VCaP (cell line): Measurements from ENCODE around the gene HAPLN3.

Source experiments
- H3K27ac ChIP-seq: fragments of 450-650 bp; 2 replicates; pipeline ENCODE4 v1.5.1; 2017
- TF ChIP-seq, protein P1 (sequence below): fragments of 450-650 bp; conservative IDR thresholded peaks from 2 replicates; pipeline ENCODE4 v1.5.1; 2017; ENCODE audit warnings: mild to moderate bottlenecking, moderate library complexity

Gene HAPLN3

DNA sequence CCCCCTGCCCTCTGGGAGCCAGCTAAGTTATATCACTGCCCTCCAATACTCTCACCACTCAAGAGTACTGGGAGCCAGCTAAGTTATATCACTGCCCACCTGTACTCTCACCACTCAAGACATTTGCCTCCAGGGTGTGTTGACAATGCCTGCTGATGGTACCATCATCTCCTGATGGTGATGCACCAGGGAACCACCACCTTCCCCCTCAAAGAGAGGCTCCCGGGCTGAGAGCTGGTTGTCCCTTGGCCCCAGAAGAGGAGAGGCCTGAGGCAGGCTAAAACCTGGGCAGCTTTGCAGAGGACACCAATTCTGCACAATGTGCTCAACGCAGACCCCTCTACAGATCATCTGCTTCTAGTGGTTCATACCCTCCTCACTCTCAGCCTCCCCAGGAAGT lies 7.5 kb upstream of the HAPLN3 start:
- no peak overlapping the region for H3K27ac ChIP-seq
- TF ChIP-seq, protein P1, sequence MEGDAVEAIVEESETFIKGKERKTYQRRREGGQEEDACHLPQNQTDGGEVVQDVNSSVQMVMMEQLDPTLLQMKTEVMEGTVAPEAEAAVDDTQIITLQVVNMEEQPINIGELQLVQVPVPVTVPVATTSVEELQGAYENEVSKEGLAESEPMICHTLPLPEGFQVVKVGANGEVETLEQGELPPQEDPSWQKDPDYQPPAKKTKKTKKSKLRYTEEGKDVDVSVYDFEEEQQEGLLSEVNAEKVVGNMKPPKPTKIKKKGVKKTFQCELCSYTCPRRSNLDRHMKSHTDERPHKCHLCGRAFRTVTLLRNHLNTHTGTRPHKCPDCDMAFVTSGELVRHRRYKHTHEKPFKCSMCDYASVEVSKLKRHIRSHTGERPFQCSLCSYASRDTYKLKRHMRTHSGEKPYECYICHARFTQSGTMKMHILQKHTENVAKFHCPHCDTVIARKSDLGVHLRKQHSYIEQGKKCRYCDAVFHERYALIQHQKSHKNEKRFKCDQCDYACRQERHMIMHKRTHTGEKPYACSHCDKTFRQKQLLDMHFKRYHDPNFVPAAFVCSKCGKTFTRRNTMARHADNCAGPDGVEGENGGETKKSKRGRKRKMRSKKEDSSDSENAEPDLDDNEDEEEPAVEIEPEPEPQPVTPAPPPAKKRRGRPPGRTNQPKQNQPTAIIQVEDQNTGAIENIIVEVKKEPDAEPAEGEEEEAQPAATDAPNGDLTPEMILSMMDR = no peak

DNA sequence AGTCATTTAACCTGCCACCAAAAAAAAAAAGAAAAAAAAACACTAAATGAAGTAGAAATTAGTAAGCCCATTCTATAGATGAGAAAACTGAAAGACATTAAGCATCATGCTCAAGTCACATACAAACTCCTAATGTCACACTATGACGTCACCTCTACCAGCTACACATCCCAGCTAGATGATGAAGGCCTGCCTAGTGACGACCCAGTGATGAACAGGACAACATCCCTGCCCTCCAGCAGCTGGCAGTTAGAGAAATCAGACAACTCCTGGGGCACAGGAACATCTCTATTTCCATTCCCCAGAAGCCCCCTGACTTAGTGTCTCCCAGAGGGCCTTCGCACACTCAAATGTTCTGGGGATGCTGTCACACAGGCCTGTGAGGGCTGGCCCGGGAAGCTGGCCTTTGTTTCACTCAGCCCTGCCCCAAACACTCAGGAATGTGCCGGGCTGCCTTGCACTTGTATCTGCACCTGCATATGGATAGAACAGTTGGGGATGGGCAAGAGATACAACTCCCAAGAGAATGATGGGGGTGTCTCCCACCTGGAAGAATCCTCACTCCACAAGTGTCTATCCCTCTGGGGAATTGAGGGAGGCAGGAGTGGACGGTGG lies 7.0 kb upstream of the HAPLN3 start:
- TF ChIP-seq, protein P1 = no peak
- H3K27ac ChIP-seq = no peak overlapping the region

DNA sequence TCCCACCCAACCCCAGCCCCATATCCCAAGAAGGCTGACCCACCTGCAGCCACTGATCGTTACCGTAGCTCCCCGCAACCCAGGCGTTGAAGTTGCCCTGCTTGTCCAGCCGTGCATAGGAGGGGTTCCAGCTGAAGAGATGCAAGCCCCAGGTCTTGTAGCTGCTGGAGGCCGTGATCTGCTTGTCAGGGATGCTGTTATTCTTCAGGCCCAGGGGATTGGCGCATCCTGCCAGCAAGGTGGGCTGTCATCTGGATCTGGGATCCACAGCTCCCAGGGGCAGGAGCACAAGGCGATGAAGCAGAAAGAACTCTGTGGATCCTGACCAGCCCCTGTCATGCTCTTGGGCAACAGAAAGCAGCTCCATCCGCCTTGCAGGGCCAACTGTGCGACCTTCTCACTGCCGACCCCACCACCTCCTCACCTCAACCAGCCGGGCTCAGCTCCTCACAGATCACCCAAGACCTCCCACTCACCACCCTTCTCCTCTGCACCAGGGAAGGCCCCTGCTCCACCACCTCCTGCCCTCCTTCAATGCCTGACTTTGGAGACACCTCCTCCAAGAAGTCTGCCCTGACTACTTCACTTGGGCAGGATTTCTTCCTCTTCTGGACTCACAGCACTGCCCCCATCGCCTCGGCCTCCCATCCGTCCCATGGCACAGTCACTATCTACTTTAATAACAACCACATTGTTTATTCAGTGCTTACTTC lies 6.3 kb upstream of the HAPLN3 start:
- no peak overlapping the region for H3K27ac ChIP-seq
- TF ChIP-seq, protein P1 = no peak

DNA sequence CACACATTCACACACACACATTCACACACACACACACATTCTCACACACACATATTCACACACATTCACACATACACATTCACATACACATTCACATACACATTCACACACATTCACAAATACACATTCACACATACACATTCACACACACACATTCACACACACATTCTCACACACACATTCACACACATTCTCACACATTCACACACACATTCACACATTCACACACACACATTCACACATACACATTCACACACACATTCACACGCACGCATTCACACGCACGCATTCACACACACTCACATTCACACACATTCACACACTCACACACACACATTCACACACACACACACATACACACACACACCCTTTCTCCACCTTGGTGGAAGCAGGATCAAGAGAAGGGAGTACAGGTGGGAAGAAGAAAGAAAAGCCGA lies 5.7 kb upstream of the HAPLN3 start:
- H3K27ac ChIP-seq = no peak overlapping the region
- TF ChIP-seq, protein P1 = no peak

DNA sequence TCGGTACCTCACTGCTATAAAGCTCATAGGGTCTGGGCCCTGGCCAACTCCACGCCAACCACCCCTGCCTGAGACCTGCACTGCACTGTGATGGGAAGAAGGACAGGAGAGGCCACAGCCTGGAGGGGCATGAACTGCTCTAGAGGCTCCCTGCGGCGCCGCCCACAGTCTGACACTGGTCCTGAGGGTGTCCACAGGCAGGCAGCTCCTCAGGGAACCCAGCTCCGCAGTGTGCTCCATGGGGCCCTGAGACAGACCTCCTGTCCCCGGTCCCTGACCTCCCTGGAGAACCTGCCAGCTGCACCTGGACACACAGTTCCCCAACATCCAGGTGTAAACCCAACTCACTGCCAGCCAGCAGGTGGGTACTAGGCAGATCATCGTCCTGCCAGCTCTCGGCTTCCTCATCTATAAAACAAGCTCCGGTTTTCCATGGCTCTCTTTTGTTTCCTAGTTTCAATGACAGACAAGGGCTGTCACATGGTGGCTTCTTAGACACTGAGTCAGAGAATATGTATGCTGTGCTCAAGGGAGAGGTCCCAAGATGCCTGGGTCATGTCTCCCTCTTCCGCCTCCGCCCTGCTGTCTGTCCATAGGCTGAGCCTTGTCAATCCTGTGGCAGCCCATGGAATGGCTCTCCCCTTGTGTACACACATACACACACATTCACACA lies 5.1 kb upstream of the HAPLN3 start:
- TF ChIP-seq, protein P1 = no peak
- H3K27ac ChIP-seq = no peak overlapping the region

DNA sequence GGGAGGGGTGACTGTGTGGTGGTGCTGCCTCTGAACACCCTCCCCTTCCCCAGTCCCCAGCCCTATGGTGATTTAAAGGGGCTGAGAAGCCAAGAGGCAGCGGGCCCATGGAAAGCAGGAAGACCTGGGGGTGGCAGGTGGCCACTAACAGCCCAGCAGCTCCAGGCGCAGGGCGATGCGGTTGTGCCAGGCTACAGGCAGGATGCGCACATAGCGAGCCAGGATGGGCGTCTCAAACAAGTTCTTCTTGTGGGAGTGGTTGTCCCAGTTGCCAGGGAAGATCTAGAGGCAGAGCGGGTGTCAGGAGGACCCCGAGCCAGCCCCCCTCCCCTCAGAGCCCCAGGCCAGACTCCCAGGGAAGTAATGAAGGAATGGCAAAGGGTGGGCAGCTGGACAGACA lies 3.9 kb upstream of the HAPLN3 start:
- no peak overlapping the region for H3K27ac ChIP-seq
- TF ChIP-seq, protein P1 = no peak

DNA sequence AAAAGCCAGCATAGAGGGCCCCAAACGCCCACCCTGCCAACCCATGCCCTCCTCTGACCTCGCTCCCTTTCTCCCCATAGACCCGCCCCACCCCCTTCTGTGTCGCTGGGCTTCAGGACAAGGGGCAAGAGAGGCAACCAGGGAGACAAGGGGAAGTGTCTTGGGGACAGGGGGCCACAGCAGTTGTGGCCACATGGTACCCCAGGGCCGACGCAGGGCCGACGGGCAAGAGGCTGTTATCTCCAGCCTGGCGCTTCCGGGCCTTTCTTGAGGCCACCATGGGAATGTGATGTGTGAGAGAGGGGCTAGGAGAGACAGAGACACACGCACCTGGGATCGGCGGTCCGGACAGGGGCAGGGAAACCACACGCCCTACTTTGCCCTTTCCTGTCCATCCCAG lies 3.4 kb upstream of the HAPLN3 start:
- TF ChIP-seq, protein P1 = no peak
- no peak overlapping the region for H3K27ac ChIP-seq
